ENCODE data around the gene AKAP17A.
A peak's percentile ranks its signal among the peaks of the same experiment; 100 is the strongest.
"Not testable (repeated sequence)": the region's sequence is repeated elsewhere in the genome, so short reads cannot be mapped to it uniquely, and the experiment has no call there.

The AKAP17A gene

GRCh38 chrX:1609311-1609710 is 17.9 kb downstream of the AKAP17A start:
- no peak for DNase-seq

- DNase-seq, result no peak
Measured at GRCh38 chrX:1609762-1610161, 18.4 kb downstream of the AKAP17A start.

GRCh38 chrX:1610166-1610565 is 18.8 kb downstream of the AKAP17A start:
- DNase-seq, result no peak

- no peak for DNase-seq
Measured at GRCh38 chrX:1610736-1611135, 19.3 kb downstream of the AKAP17A start.

GRCh38 chrX:1612641-1613286 is 21.4 kb downstream of the AKAP17A start:
- DNase-seq, result no peak

GRCh38 chrX:1614927-1615326 is 23.5 kb downstream of the AKAP17A start, which contains the start of gene ASMT:
Gene ASMT, plus strand, starts transcription at chrX:1615059. Its CDS starts 141 bp downstream, at chrX:1615200.
- DNase-seq, result no peak

- DNase-seq, result no peak
Measured at GRCh38 chrX:1618689-1619088, 27.3 kb downstream of the AKAP17A start.

GRCh38 chrX:1623691-1624090 is 32.3 kb downstream of the AKAP17A start:
- no peak for DNase-seq

GRCh38 chrX:1624158-1624860 is 32.9 kb downstream of the AKAP17A start:
- not testable (repeated sequence) for DNase-seq

- not testable (repeated sequence) for DNase-seq
Measured at GRCh38 chrX:1624861-1625215, 33.4 kb downstream of the AKAP17A start.

- DNase-seq, result peak; percentile 60
Measured at GRCh38 chrX:1629244-1629643, 37.8 kb downstream of the AKAP17A start.

- DNase-seq, result no peak
Measured at GRCh38 chrX:1646009-1646408, 54.6 kb downstream of the AKAP17A start.

- no peak for DNase-seq
Measured at GRCh38 chrX:1649621-1650020, 58.2 kb downstream of the AKAP17A start.

All from NCI-H69 (cell line).